GM19463 (cell line): Measurements from ENCODE around the gene EMILIN3.

Source experiments
- ATAC-seq: cut with Tn5 transposase; IDR thresholded peaks from one replicate; pipeline ENCODE4 v1.9.1; 2021; ENCODE audit warnings: mild to moderate bottlenecking, moderate library complexity; ENCODE audit not compliant: unreplicated experiment

The EMILIN3 gene

DNA sequence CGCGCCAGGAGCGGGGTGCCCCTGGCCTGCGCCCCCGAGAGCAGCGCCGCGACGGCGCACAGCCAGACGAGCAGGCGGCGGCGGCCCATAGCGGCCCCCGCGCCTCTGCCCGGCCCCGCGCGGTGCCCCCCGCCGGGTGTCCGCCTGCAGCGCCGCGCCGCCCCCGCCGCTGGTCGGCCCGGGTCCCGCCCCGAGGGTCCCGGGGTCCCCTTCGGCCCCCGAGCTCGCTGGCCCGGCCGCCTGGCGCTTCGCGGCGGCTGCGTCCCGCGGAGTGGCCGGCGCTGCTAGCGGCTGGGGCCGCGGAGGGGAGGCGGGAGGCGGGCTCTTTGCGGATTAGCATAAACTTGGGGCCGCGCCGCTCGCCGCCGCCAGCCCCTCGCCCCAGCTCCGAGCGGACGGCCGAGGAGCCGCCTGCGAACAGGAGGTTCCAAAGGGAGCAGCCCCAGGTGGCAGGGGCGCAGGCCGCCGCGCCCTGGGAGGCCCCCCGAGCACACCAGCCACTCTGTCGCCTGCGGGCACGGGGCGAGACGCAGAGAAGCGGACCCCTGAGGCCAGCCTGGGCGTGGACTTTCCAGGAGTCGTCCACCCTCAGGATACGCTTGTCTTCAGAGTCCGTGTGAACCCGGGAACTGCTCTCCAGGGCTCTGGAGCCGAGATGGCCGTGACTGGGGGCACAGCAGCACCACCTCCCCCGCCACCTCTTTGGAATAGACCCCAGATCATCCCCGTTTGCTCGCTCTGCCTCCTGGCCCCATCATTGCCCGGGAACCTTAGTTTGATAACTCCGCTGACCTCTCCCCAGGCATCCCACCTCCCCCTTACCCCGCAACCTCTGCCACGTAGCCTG lies at the start of gene EMILIN3:
Gene EMILIN3 (minus strand): TSS at position 273 of the 847 bp plus-strand sequence. CDS start 184 bp downstream, at position 89.
- no peak for ATAC-seq

DNA sequence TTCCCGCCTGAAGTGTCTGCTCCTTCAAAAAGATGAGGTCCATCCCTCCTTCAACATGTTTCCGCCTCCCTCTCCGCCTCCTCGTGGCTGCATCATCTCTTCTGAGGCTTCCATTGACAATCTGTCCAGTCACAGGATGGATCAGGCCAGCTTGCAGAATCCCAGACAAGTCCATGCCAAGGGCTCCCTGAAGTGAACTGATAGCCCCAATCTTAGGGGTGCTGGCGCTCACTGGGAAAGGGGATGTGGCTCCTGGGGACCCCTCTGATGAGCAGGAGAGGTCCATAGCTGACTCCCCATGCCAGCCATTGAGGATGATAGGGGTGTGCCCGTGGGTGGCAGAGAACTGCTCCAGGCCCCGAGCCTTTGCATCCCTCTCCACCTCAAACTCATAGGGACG lies 48.6 kb upstream of the EMILIN3 start:
- no peak for ATAC-seq

DNA sequence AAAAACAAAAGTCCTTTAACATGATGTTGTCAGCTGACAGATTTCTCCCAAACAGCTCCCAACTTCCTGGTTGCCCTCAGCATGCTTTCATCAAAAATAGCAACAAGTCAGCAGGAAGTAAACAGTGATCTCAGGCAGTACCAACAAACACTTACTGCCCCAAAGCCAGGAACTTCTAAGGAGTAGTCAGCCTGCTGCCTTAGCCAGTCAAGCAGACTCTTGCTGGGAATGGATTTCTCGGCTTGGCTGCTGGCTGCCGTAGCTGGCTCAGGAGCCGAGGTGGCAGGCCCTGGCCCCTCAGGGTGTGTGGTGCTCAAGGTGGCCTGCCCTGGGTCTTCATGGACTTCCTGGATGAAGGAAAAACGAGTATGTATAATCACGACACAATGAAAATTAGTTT lies 46.6 kb upstream of the EMILIN3 start:
- ATAC-seq, result no peak

DNA sequence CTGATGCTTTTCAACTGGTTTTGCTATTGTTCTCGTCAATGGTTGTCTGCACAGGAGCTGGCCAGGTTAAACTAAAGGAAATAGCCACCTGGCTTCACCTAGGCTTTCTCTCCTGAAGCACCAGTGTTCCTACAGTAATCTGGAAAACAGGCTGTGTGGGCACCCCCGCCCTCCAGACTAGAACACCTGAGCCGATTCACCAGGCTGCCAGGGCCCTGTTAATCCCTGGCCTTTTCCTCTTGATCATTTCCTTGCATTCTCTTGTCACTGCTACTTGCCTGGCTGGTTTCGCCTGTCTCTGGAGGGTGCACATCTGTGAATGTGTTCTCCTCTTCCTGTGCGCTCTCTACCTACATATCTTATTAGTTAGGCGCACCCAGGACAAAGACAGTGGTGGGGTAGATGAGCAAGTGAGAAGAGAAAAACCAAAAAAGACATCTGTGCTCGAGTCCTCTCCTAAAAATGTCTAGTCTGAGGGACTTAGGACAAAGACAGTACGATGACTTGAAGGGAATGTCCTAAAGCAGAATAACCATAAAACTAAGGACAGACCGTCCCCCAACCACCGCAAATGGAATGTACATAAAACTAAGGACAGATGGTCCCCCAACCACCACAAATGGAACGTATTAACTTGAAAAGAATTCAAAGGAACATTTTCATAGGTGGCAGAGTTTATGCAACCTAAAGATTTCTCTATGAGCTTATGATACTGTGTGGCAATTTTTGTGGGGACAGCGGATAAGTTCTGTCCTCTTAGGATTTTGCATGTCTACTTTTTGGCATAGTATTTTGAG lies 45.9 kb upstream of the EMILIN3 start:
- ATAC-seq, result no peak

GRCh38 chr20:41411391-41411847 lies 44.8 kb upstream of the EMILIN3 start:
- ATAC-seq, result no peak

GRCh38 chr20:41408986-41409385 lies 42.4 kb upstream of the EMILIN3 start:
- ATAC-seq, result no peak

DNA sequence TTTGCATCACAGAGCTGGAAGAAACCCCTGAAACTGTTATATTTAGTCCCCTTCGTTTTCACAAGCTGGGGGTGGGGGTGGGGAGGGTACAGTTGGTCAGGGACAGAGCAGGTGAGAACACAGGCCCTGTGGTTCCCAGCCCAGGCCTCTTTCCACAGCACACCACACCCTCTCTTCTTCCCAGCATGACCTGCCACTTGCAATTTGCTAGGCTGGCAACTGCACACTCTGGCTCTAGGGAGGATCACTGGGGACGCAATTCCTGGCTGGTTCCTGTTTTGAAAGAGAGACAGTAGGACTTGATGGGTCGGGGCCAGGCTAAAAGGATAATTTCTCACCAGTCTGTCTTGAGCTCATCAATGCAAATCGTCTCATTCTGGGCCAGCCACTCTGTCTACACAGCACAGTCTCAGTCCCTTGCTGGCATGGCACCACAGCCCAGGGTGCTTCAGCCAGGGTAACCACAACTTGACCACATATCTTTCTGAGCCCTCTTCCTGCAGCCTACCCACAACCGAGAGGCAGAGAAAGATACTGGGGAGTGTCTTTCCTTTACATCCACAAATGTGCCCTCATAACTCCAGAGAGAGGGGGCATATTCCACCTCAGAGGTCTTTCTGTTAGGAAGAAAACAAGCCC lies 41.7 kb upstream of the EMILIN3 start:
- ATAC-seq, result peak; percentile 89

- ATAC-seq, result no peak
Measured at GRCh38 chr20:41407607-41408006, 41.0 kb upstream of the EMILIN3 start.

DNA sequence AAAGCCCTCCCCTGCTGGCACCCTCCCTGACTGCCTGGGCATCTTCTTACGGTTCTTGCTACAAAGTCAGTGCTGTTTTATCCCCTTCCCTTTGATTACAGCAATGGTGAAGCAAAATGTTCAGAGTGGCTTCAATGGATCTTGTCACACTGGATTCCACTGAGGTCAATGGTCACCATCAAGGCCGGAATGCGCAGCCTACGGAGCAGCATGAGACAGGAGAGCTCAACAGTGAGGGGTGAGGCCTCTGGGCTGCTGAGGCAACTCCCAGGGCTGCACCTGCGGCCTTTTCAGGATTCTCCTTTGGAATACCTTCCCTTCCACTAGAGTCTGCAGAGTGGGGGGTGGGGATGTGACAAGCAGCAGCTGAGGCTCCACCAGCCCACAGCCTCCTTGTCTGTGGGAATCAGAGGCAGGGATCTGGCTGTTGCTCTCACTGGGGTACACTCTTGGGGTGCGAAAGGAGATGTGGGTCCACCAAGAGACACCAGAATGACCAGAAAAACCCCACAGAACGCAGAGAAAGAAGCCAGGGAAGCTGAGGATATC lies 40.4 kb upstream of the EMILIN3 start:
- no peak for ATAC-seq

DNA sequence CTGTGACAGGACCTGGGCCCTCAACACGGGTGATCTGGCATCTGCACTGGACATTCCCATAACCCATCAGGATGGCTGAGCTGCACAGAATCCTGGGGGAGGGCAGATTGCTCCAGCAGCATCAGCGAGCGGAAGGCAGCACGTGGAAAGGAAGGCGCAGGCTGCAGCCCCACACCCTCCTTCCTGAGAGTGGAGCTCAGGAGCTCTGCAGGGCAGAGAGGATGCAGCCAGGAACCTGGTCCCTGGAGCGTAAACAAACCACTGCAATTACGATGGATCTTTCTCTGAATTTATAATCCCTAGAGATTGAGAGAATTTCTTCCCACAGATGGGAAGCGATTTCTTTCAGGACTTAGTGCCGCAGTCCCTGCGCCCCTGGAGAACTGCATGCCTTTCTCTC lies 39.7 kb upstream of the EMILIN3 start:
- ATAC-seq, result no peak

- no peak for ATAC-seq
Measured at GRCh38 chr20:41405436-41405835, 38.8 kb upstream of the EMILIN3 start.

GRCh38 chr20:41403604-41404003 lies 37.0 kb upstream of the EMILIN3 start:
- no peak for ATAC-seq

GRCh38 chr20:41398408-41398807 lies 31.8 kb upstream of the EMILIN3 start:
- ATAC-seq, result no peak

DNA sequence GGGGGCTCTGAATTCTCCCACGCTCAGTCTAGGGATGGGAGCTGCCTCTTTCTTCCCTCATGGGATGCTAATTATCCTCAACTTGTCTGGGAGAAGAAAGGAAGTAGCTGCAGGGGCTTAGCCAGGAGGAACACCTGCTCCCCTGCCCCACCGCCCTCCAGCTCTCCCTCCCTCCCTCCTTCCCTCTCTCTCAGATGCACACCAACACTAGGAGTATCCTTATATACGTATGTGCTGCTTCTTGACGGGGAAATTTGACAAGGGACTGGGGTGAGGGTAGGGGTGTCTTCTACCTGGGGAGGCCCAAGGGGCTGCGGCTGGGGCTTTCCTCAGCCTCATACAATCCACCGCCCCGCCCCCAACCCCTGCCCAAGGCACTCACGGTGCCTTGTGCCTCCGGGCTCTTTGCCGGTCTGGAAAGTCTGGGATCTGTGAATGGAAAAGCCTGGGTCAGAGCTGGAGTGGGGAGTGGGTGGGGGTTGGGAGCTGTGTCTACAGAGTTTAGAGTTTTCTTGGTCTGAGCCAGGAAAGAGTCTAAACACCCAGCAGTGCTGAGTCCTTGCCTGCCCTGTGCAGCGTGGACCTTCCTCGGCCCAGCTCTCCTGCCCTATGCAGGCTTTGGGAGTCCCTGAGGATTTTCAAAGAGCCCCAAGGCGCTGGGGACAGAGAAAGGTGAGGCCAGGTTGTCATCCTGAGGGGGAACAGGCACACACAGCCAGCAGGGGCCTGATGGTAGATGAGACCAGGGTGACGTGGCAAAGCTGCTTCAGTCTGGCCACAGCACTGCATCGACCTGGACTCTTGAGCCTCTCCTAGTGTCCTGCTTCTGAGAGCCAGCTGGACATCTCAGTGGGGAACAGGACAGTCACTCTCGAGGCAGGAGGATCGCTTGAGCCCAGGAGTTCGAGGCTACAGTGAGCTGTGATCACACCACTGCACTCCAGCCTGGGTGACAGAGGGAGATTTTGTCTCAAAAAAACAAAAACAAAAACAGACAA lies 29.3 kb upstream of the EMILIN3 start:
- ATAC-seq, result no peak

- ATAC-seq, result no peak
Measured at GRCh38 chr20:41394931-41395666, 28.5 kb upstream of the EMILIN3 start.

DNA sequence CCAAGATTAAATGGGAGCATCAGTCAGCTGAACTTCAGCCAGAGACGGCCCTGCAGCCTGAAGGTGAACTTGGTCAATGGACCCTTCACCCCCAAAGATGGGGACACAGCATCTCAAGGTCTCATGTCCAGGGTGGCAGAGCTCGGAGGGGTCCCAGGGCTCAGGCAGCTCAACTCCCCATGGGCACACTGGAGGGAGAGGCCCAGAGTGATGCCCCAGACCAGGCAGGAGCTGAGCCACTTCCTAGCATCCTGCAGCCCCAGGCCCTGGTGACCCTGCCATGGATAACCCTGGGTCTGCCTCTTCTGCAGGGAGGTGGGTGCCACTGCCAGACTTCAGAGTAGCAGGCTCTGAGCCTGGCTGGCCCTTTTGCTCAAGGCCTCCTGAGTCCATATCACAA lies 27.5 kb upstream of the EMILIN3 start:
- ATAC-seq, result no peak

DNA sequence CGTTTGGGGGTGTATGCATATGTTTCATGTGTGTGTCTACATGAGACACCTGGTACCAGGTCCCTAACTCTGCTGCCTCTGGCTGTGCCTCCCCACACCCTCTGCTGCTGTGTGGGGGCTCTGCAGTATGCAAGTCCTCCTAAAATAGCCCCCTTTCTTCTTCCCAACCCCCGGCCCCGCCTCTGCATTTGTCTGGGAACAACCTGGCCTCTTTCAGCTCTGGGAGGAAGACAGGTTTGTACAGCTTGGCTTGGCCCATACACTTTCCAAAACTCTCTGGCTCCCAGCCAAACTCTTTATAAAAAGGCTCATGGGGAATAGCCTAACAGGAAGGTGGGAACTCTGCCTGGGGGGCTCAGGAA lies 27.1 kb upstream of the EMILIN3 start:
- ATAC-seq, result no peak

GRCh38 chr20:41392871-41393704 lies 26.5 kb upstream of the EMILIN3 start:
- no peak for ATAC-seq
